Gastroesophageal sphincter (tissue), 4 donors: ENCODE results near the gene CDYL2. TPM values are rescaled to one million over a fixed set of nuclear protein-coding genes. Genes with fewer than 3 reads are reported as not detected.

ENCODE experiments used
- ATAC-seq: fragments of 150-250 bp; one replicate; pipeline ENCODE4 v1.9.1; 2016; ENCODE audit warnings: mild to moderate bottlenecking, moderate library complexity
- H3K27ac ChIP-seq, 4 donors: fragments of 200-600 bp; sonication (generic) in 3 of 4; 1 replicate in 3 of 4; 2 replicates in 1 of 4; pipeline ENCODE4 v1.5.1; 2016 to 2019
- H3K27me3 ChIP-seq: fragments of 200-600 bp; sonication (generic); one replicate; pipeline ENCODE4 v1.5.1; 2019
- H3K36me3 ChIP-seq, 2 donors: fragments of 200-600 bp; sonication (generic); one replicate each; pipeline ENCODE4 v1.5.1; 2019; ENCODE audit warnings: control low read depth in 1 of 2
- H3K4me1 ChIP-seq, 3 donors: fragments of 200-600 bp; sonication (generic); 1 replicate in 2 of 3; 2 replicates in 1 of 3; pipeline ENCODE4 v1.5.1; 2016 to 2019; ENCODE audit warnings: control low read depth in 2 of 3
- H3K4me3 ChIP-seq, 2 donors: fragments of 200-600 bp; sonication (generic); one replicate each; pipeline ENCODE4 v1.5.1; 2019; ENCODE audit warnings: mild to moderate bottlenecking in 1 of 2, moderate library complexity in 1 of 2
- H3K9me3 ChIP-seq, 3 donors: fragments of 200-600 bp; sonication (generic); one replicate each; pipeline ENCODE4 v1.5.1; 2017 to 2019; ENCODE audit warnings: control low read depth in 2 of 3
- EP300 ChIP-seq: sonication (generic); formaldehyde crosslinking; IDR thresholded peaks from one replicate; pipeline ENCODE4 v1.6.1; 2017; ENCODE audit warnings: antibody characterized with exemption, mild to moderate bottlenecking
- POLR2A ChIP-seq, 2 donors: fragments of 450-650 bp; IDR thresholded peaks; one replicate each; pipeline ENCODE4 v1.6.1; 2017; ENCODE audit warnings: antibody characterized with exemption in 2 of 2, mild to moderate bottlenecking in 2 of 2, moderate library complexity in 1 of 2
- POLR2AphosphoS5 ChIP-seq: sonication (generic); formaldehyde crosslinking; IDR thresholded peaks from one replicate; pipeline ENCODE4 v1.6.1; 2017; ENCODE audit warnings: antibody characterized with exemption
- WGBS, 2 donors: methylation state at CpG; one replicate each; pipeline ENCODE4 v1.1.5; 2018; ENCODE audit warnings: low coverage in 1 of 2; 5-methylcytosine and 5-hydroxymethylcytosine counted together
- total RNA-seq, 4 donors: library from RNA; depleted of rRNA; stranded (reverse); fragments of >200 nt; gene quantifications; one replicate each; pipeline ENCODE4 v1.1.0, GENCODE V29; 2016
- TF ChIP-seq, protein P1 (sequence below), 4 experiments: fragments of 200-600 bp in 2 of 4; fragments of 450-650 bp in 2 of 4; sonication (generic) in 1 of 4; IDR thresholded peaks; one replicate each; pipeline ENCODE4 v1.5.1; 2017 to 2019; ENCODE audit warnings: antibody characterized with exemption in 4 of 4, mild to moderate bottlenecking in 2 of 4, moderate library complexity in 2 of 4

The CDYL2 gene
- total RNA-seq, 4 donors from 2014 or later: 0.78 to 11.7 (median 3.2) TPM

GRCh38 chr16:80620736-80621605, 183.4 kb downstream of the CDYL2 start:
- Histone ChIP-seq H3K27me3 (no peaks in the 10 kb centered on the region), H3K9me3 (peaks cover 0 to 19% (median 0%) of the 10 kb centered on the region in 3 donors), H3K27ac (no peak overlapping the region), H3K4me3 (no peak overlapping the region), H3K4me1 (no peaks in the 10 kb centered on the region), H3K36me3 (no peaks in the 10 kb centered on the region)
- no peak for ATAC-seq
- TF ChIP-seq, protein P1, sequence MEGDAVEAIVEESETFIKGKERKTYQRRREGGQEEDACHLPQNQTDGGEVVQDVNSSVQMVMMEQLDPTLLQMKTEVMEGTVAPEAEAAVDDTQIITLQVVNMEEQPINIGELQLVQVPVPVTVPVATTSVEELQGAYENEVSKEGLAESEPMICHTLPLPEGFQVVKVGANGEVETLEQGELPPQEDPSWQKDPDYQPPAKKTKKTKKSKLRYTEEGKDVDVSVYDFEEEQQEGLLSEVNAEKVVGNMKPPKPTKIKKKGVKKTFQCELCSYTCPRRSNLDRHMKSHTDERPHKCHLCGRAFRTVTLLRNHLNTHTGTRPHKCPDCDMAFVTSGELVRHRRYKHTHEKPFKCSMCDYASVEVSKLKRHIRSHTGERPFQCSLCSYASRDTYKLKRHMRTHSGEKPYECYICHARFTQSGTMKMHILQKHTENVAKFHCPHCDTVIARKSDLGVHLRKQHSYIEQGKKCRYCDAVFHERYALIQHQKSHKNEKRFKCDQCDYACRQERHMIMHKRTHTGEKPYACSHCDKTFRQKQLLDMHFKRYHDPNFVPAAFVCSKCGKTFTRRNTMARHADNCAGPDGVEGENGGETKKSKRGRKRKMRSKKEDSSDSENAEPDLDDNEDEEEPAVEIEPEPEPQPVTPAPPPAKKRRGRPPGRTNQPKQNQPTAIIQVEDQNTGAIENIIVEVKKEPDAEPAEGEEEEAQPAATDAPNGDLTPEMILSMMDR (IDR thresholded peaks at IDR 0.05): no peak
- TF ChIP-seq POLR2AphosphoS5: no peak
- TF ChIP-seq EP300: no peak
- TF ChIP-seq POLR2A (IDR thresholded peaks at IDR 0.05): no peak
- WGBS, 2 donors: 67 to 80% methylated on average over 7 to 8 of the region's 17 CpGs

- no peaks in the 10 kb centered on the region for H3K36me3 ChIP-seq
- TF ChIP-seq EP300 (no peak), POLR2A (IDR thresholded peaks at IDR 0.05) (no peak)
- TF ChIP-seq, protein P1 (IDR thresholded peaks at IDR 0.05): no peak
- no peak for ATAC-seq
- H3K4me1 ChIP-seq: no peaks in the 10 kb centered on the region
- H3K4me3 ChIP-seq: no peak overlapping the region
- H3K27ac ChIP-seq: no peak overlapping the region
- no peaks in the 10 kb centered on the region for H3K27me3 ChIP-seq
- peaks cover 0 to 20% (median 0%) of the 10 kb centered on the region in 3 donors for H3K9me3 ChIP-seq
- no CpG with 5 or more reads among the region's 4 CpGs for WGBS, 2 donors
Measured at GRCh38 chr16:80619824-80620223, 184.6 kb downstream of the CDYL2 start.

- H3K9me3 ChIP-seq: peaks cover 0 to 20% (median 0%) of the 10 kb centered on the region in 3 donors
- H3K4me1 ChIP-seq: no peaks in the 10 kb centered on the region
- no peaks in the 10 kb centered on the region for H3K36me3 ChIP-seq
- no peaks in the 10 kb centered on the region for H3K27me3 ChIP-seq
- 88 to 94% methylated on average over 3 to 8 of the region's 14 CpGs for WGBS, 2 donors
- no peak for ATAC-seq
- no peak overlapping the region for H3K4me3 ChIP-seq
- no peak for TF ChIP-seq POLR2A (IDR thresholded peaks at IDR 0.05)
- no peak overlapping the region for H3K27ac ChIP-seq
Measured at GRCh38 chr16:80618862-80619648, 185.3 kb downstream of the CDYL2 start.

- ATAC-seq: no peak
- H3K27me3 ChIP-seq: no peaks in the 10 kb centered on the region
- TF ChIP-seq POLR2AphosphoS5 (no peak), POLR2A (IDR thresholded peaks at IDR 0.05) (no peak), EP300 (no peak)
- TF ChIP-seq, protein P1 (IDR thresholded peaks at IDR 0.05): no peak
- no peak overlapping the region for H3K27ac ChIP-seq
- H3K36me3 ChIP-seq: no peaks in the 10 kb centered on the region
- no peak overlapping the region for H3K4me3 ChIP-seq
- WGBS, 2 donors: 71% methylated on average over 1 of the region's 3 CpGs; no CpG with 5 or more reads in 1 of the 2 donors
- peaks cover 0 to 11% (median 0%) of the 10 kb centered on the region in 3 donors for H3K9me3 ChIP-seq
- H3K4me1 ChIP-seq: no peaks in the 10 kb centered on the region
Measured at GRCh38 chr16:80616362-80616761, 188.0 kb downstream of the CDYL2 start.

GRCh38 chr16:80615735-80616134, 188.7 kb downstream of the CDYL2 start:
- no peaks in the 10 kb centered on the region for H3K27me3 ChIP-seq
- no peak overlapping the region for H3K27ac ChIP-seq
- H3K9me3 ChIP-seq: peaks cover 0 to 11% (median 0%) of the 10 kb centered on the region in 3 donors
- H3K4me3 ChIP-seq: no peak overlapping the region
- H3K36me3 ChIP-seq: no peaks in the 10 kb centered on the region
- TF ChIP-seq EP300: no peak
- no peak for TF ChIP-seq POLR2A (IDR thresholded peaks at IDR 0.05)
- TF ChIP-seq POLR2AphosphoS5: no peak
- TF ChIP-seq, protein P1 (IDR thresholded peaks at IDR 0.05): no peak
- no peak for ATAC-seq
- 74 to 87% methylated on average over 3 to 11 of the region's 12 CpGs for WGBS, 2 donors
- H3K4me1 ChIP-seq: no peaks in the 10 kb centered on the region
